ENCODE results near the gene CMBL.
"Not testable (repeated sequence)": the region's sequence is repeated elsewhere in the genome, so short reads cannot be mapped to it uniquely, and the experiment has no call there.

DNA sequence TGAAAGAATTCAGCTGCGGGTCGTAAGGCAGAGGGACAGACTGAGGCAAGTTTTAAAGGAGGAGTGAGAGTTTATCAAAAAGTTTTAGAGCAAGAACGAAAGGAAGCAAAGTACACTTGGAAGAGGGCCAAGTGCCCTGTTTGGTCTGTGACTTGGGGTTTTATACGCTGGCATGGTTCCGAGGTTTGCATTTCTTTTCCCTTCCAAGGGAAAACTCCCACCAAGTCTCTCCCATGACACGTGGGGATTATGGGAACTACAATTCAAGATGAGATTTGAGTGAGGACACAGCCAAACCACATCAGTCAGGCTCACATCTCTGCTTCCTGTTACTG, 34.9 kb downstream of the CMBL start:
- TF ChIP-seq, protein P1, sequence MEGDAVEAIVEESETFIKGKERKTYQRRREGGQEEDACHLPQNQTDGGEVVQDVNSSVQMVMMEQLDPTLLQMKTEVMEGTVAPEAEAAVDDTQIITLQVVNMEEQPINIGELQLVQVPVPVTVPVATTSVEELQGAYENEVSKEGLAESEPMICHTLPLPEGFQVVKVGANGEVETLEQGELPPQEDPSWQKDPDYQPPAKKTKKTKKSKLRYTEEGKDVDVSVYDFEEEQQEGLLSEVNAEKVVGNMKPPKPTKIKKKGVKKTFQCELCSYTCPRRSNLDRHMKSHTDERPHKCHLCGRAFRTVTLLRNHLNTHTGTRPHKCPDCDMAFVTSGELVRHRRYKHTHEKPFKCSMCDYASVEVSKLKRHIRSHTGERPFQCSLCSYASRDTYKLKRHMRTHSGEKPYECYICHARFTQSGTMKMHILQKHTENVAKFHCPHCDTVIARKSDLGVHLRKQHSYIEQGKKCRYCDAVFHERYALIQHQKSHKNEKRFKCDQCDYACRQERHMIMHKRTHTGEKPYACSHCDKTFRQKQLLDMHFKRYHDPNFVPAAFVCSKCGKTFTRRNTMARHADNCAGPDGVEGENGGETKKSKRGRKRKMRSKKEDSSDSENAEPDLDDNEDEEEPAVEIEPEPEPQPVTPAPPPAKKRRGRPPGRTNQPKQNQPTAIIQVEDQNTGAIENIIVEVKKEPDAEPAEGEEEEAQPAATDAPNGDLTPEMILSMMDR (IDR thresholded peaks at IDR 0.05), result not testable (repeated sequence)
- TF ChIP-seq EZH2 (IDR thresholded peaks at IDR 0.05; ENCODE audit: borderline replicate concordance, insufficient read depth, low read depth, low read length, poor library complexity, severe bottlenecking), result not testable (repeated sequence)

All from B cell (primary cell).